SK-N-SH (cell line): ENCODE measurements around the gene MID1IP1. TPM values are rescaled to one million over a fixed set of nuclear protein-coding genes. Genes with fewer than 3 reads are reported as not detected.

Source experiments
- CTCF ChIA-PET: fragments of 300-600, 350-600 bp; formaldehyde crosslinking; extraction: SDS; loops from one replicate; lab custom pipeline; 2021; lab: Yijun Ruan, JAX
- POLR2A ChIA-PET: fragments of 350-600 bp; sonication (Branson Sonifier 250); formaldehyde crosslinking; extraction: SDS; loops from one replicate; lab custom pipeline; 2020; ENCODE audit warnings: antibody characterized with exemption, inconsistent platforms; lab: Yijun Ruan, JAX
- DNase-seq: peaks from one replicate; pipeline ENCODE4 v3.0.0; 2012
- H2AFZ ChIP-seq: fragments of 200-600 bp; sonication (generic); 2 replicates; pipeline ENCODE4 v1.8.1; 2016; ENCODE audit warnings: antibody characterized with exemption, mild to moderate bottlenecking, low read depth
- H3F3A ChIP-seq: fragments of 200-600 bp; sonication (generic); replicated peaks from 2 replicates; pipeline ENCODE3; 2016; ENCODE audit warnings: antibody characterized with exemption, mild to moderate bottlenecking; ENCODE audit not compliant: insufficient read depth
- H3K27ac ChIP-seq, 2 experiments: fragments of 200-500 bp in 1 of 2; fragments of 200-600 bp in 1 of 2; sonication (Bioruptor generic) in 1 of 2; sonication (generic), shearing (Covaris generic) in 1 of 2; 2 replicates each; pipeline versions ENCODE4 v1.5.1 to v1.6.1; 2014 to 2016; ENCODE audit warnings: low read depth in 2 of 2, inconsistent platforms in 1 of 2, low read length in 1 of 2, mild to moderate bottlenecking in 1 of 2, mixed read lengths in 1 of 2
- H3K27me3 ChIP-seq: fragments of 200-600 bp; sonication (generic), shearing (Covaris generic); 2 replicates; pipeline ENCODE4 v1.6.1; 2016; ENCODE audit warnings: mixed run types; ENCODE audit not compliant: insufficient read depth
- H3K36me3 ChIP-seq, 2 experiments: fragments of 200-500 bp in 1 of 2; fragments of 200-600 bp in 1 of 2; sonication (Bioruptor generic) in 1 of 2; sonication (generic) in 1 of 2; replicated peaks in 1 of 2; 2 replicates each; pipeline versions ENCODE3 to v1.5.1; 2014 to 2016; ENCODE audit warnings: low read length in 1 of 2, mild to moderate bottlenecking in 1 of 2; ENCODE audit not compliant: insufficient read depth in 2 of 2, control insufficient read depth in 1 of 2
- H3K4me1 ChIP-seq, 2 experiments: fragments of 200-500 bp in 1 of 2; fragments of 200-600 bp in 1 of 2; sonication (Bioruptor generic) in 1 of 2; sonication (generic), shearing (Covaris generic) in 1 of 2; 2 replicates each; pipeline versions ENCODE4 v1.5.1 to v1.6.1; 2014 to 2016; ENCODE audit warnings: low read depth in 1 of 2, low read length in 1 of 2, mixed run types in 1 of 2; ENCODE audit not compliant: insufficient read depth in 2 of 2, control insufficient read depth in 1 of 2
- H3K4me2 ChIP-seq: fragments of 200-600 bp; sonication (generic), shearing (Covaris generic); 2 replicates; pipeline ENCODE4 v1.6.1; 2017; ENCODE audit warnings: mixed run types
- H3K4me3 ChIP-seq, 2 experiments: fragments of 200-500 bp in 1 of 2; fragments of 200-600 bp in 1 of 2; sonication (Bioruptor generic) in 1 of 2; sonication (generic), shearing (Covaris generic) in 1 of 2; 2 replicates each; pipeline versions ENCODE4 v1.5.1 to v1.8.1; 2014 to 2016; ENCODE audit warnings: low read depth in 2 of 2, inconsistent platforms in 1 of 2, low read length in 1 of 2, mild to moderate bottlenecking in 1 of 2, mixed read lengths in 1 of 2, moderate library complexity in 1 of 2
- H3K79me2 ChIP-seq: fragments of 200-600 bp; sonication (generic); 2 replicates; pipeline ENCODE4 v1.8.1; 2017; ENCODE audit warnings: mild to moderate bottlenecking; ENCODE audit not compliant: insufficient read depth
- H3K9ac ChIP-seq: fragments of 200-600 bp; sonication (generic); 2 replicates; pipeline ENCODE4 v1.6.1; 2017; ENCODE audit warnings: mixed run types
- H3K9me2 ChIP-seq: fragments of 200-600 bp; sonication (generic); 2 replicates; pipeline ENCODE4 v1.6.1; 2017; ENCODE audit warnings: mixed run types
- H3K9me3 ChIP-seq: fragments of 200-600 bp; sonication (generic); 2 replicates; pipeline ENCODE4 v1.6.1; 2017; ENCODE audit warnings: mixed run types, mild to moderate bottlenecking, moderate library complexity
- H4K20me1 ChIP-seq: fragments of 200-600 bp; sonication (generic); 2 replicates; pipeline ENCODE4 v1.6.1; 2017; ENCODE audit warnings: mild to moderate bottlenecking, mixed run types; ENCODE audit not compliant: insufficient read depth
- ELF1 ChIP-seq: IDR thresholded peaks from 2 replicates; pipeline ENCODE4 v1.4.0; 2012
- EZH2phosphoT487 ChIP-seq: fragments of 200-600 bp; sonication (generic); IDR thresholded peaks from 2 replicates; pipeline ENCODE4 v1.6.1; 2017; ENCODE audit warnings: low read depth, mixed run types, mild to moderate bottlenecking, antibody characterized with exemption, moderate library complexity, borderline replicate concordance
- MEF2A ChIP-seq: IDR thresholded peaks from 2 replicates; pipeline ENCODE4 v1.4.0; 2012; ENCODE audit warnings: low read depth, borderline replicate concordance
- NFIC ChIP-seq: IDR thresholded peaks from 2 replicates; pipeline ENCODE4 v1.4.0; 2012; ENCODE audit warnings: borderline replicate concordance
- NRF1 ChIP-seq: IDR thresholded peaks from 2 replicates; pipeline ENCODE4 v1.6.1; 2012; ENCODE audit warnings: low read depth, mild to moderate bottlenecking, low read length
- POLR2AphosphoS5 ChIP-seq: IDR thresholded peaks from 2 replicates; pipeline ENCODE4 v1.6.1; 2012; ENCODE audit warnings: low read depth, low read length
- RAD21 ChIP-seq: IDR thresholded peaks from 2 replicates; pipeline ENCODE4 v1.6.1; 2012; ENCODE audit warnings: mild to moderate bottlenecking, low read length
- TCF12 ChIP-seq: IDR thresholded peaks from 2 replicates; pipeline ENCODE4 v1.4.0; 2012
- WGBS: methylation state at CpG from one replicate; pipeline ENCODE4 v1.1.6; 2017; ENCODE audit warnings: low lambda C conversion rate; 5-methylcytosine and 5-hydroxymethylcytosine counted together
- polyA plus RNA-seq, 3 experiments: library from polyadenylated mRNA; depleted of rRNA; stranded (reverse); fragments of >200 nt; gene quantifications; 2 replicates each; pipeline ENCODE4 v1.2.3, GENCODE V29; 2012
- TF ChIP-seq, protein P1 (sequence below): fragments of 200-600 bp; sonication (generic); IDR thresholded peaks from 2 replicates; pipeline ENCODE4 v1.6.1; 2017; ENCODE audit warnings: antibody characterized with exemption, mild to moderate bottlenecking, moderate library complexity

Gene MID1IP1
- polyA plus RNA-seq, 1 of the 3 experiments (the other 2 are of a cell fraction) = 35.4 TPM

DNA sequence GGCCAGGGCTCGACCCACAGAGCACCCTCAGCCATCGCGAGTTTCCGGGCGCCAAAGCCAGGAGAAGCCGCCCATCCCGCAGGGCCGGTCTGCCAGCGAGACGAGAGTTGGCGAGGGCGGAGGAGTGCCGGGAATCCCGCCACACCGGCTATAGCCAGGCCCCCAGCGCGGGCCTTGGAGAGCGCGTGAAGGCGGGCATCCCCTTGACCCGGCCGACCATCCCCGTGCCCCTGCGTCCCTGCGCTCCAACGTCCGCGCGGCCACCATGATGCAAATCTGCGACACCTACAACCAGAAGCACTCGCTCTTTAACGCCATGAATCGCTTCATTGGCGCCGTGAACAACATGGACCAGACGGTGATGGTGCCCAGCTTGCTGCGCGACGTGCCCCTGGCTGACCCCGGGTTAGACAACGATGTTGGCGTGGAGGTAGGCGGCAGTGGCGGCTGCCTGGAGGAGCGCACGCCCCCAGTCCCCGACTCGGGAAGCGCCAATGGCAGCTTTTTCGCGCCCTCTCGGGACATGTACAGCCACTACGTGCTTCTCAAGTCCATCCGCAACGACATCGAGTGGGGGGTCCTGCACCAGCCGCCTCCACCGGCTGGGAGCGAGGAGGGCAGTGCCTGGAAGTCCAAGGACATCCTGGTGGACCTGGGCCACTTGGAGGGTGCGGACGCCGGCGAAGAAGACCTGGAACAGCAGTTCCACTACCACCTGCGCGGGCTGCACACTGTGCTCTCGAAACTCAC, 3.6 kb downstream of the MID1IP1 start:
- peak overlapping the region; percentile 79 for H3K4me2 ChIP-seq
- H3K27me3 ChIP-seq = no peaks in the 10 kb centered on the region
- H2AFZ ChIP-seq = no peak overlapping the region
- H3K36me3 ChIP-seq = peaks cover 0 to 6% of the 10 kb centered on the region in 2 experiments
- TF ChIP-seq EZH2phosphoT487 (no peak), NRF1 (no peak), NFIC (no peak), POLR2AphosphoS5 (0 out of 2 replicates have a peak, but pooled peaks have one; percentile 11), RAD21 (no peak), MEF2A (no peak)
- peaks cover 40% of the 10 kb centered on the region for H3K79me2 ChIP-seq
- ChIA-PET POLR2A (interaction anchor here (0.9 kb wide), 1 partner anchor 195 kb away, joined by 3 read pairs; no protein-coding TSS in a partner anchor), CTCF (interaction anchor here (7.0 kb wide), 1 partner anchor 346 kb away, joined by 36 read pairs; no protein-coding TSS in a partner anchor)
- peaks cover 9% of the 10 kb centered on the region for H3F3A ChIP-seq
- peaks cover 0 to 6% of the 10 kb centered on the region in 2 experiments; a peak in 2 of 4 replicates for H3K4me1 ChIP-seq
- H3K9ac ChIP-seq = peak overlapping the region; percentile 79
- 30% methylated on average over 13 of the region's 66 CpGs for WGBS
- H3K9me2 ChIP-seq = no peaks in the 10 kb centered on the region
- no peaks in the 10 kb centered on the region for H3K9me3 ChIP-seq
- peak overlapping the region; percentile 82 to 92 for H3K27ac ChIP-seq
- H4K20me1 ChIP-seq = no peaks in the 10 kb centered on the region
- DNase-seq = peak; percentile 52
- H3K4me3 ChIP-seq = peak overlapping the region; percentile 65 to 71

DNA sequence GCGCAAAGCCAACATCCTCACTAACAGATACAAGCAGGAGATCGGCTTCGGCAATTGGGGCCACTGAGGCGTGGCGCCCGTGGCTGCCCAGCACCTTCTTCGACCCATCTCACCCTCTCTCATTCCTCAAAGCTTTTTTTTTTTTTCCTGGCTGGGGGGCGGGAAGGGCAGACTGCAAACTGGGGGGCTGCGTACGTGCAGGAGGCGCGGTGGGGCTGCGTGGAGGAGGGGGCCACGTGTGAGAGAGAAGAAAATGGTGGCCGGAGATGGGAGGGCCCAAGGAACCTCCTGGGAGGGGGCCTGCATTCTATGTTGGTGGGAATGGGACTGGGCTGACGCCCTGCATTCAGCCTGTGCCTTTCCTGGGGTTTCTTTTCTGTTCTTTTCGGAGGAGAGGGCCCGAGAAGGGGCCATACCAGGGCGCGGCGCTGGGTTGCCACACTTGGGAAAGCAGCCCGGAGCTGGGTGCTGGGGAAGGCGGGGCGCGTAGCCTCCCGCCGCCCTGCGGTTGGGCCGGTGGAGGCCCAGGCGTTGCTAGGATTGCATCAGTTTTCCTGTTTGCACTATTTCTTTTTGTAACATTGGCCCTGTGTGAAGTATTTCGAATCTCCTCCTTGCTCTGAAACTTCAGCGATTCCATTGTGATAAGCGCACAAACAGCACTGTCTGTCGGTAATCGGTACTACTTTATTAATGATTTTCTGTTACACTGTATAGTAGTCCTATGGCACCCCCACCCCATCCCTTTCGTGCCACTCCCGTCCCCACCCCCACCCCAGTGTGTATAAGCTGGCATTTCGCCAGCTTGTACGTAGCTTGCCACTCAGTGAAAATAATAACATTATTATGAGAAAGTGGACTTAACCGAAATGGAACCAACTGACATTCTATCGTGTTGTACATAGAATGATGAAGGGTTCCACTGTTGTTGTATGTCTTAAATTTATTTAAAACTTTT, 4.5 kb downstream of the MID1IP1 start:
- 22% methylated on average over 34 of the region's 41 CpGs for whole genome bisulfite sequencing
- Histone ChIP-seq H3F3A (peaks cover 8% of the 10 kb centered on the region), H3K27ac (peak overlapping the region; percentile 82 to 92), H3K9me2 (no peaks in the 10 kb centered on the region), H3K9ac (peak overlapping the region; percentile 79), H3K27me3 (no peaks in the 10 kb centered on the region), H2AFZ (no peak overlapping the region), H3K9me3 (no peaks in the 10 kb centered on the region), H3K4me1 (peaks cover 0 to 6% of the 10 kb centered on the region in 2 experiments; a peak in 2 of 4 replicates), H3K36me3 (peaks cover 0 to 6% of the 10 kb centered on the region in 2 experiments), H3K4me3 (peak overlapping the region; percentile 65 to 71), H4K20me1 (no peaks in the 10 kb centered on the region), H3K79me2 (peaks cover 40% of the 10 kb centered on the region), H3K4me2 (peak overlapping the region; percentile 79)
- no peak for TF ChIP-seq TCF12
- TF ChIP-seq RAD21 = peak; percentile 13; the same call in 1 of the 2 replicates
- TF ChIP-seq ELF1 = no peak
- TF ChIP-seq, protein P1, sequence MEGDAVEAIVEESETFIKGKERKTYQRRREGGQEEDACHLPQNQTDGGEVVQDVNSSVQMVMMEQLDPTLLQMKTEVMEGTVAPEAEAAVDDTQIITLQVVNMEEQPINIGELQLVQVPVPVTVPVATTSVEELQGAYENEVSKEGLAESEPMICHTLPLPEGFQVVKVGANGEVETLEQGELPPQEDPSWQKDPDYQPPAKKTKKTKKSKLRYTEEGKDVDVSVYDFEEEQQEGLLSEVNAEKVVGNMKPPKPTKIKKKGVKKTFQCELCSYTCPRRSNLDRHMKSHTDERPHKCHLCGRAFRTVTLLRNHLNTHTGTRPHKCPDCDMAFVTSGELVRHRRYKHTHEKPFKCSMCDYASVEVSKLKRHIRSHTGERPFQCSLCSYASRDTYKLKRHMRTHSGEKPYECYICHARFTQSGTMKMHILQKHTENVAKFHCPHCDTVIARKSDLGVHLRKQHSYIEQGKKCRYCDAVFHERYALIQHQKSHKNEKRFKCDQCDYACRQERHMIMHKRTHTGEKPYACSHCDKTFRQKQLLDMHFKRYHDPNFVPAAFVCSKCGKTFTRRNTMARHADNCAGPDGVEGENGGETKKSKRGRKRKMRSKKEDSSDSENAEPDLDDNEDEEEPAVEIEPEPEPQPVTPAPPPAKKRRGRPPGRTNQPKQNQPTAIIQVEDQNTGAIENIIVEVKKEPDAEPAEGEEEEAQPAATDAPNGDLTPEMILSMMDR = 0 out of 2 replicates have a peak, but pooled peaks have one; percentile 8
- TF ChIP-seq POLR2AphosphoS5 = no peak
- 0 out of 2 replicates have a peak, but pooled peaks have one; percentile 31 for TF ChIP-seq NFIC
- DNase-seq = peak; percentile 53
- POLR2A ChIA-PET = interaction anchor here (1.2 kb wide), 1 partner anchor 187 kb away, joined by 4 read pairs; no protein-coding TSS in a partner anchor
- CTCF ChIA-PET = interaction anchor here (0.7 to 7.0 kb wide), 2 partner anchors 346 to 925 kb away, joined by 3 to 36 read pairs; no protein-coding TSS in a partner anchor
